Fibroblast of skin of back (primary cell): ENCODE data around the gene CSNK2A1.
A peak's percentile ranks its signal among the peaks of the same experiment; 100 is the strongest.
"Not testable (repeated sequence)": the region's sequence is repeated elsewhere in the genome, so short reads cannot be mapped to it uniquely, and the experiment has no call there.

Experiments
- DNase-seq: peaks from one replicate; pipeline ENCODE4 v3.0.0-alpha.2; 2013

CSNK2A1 gene

DNA sequence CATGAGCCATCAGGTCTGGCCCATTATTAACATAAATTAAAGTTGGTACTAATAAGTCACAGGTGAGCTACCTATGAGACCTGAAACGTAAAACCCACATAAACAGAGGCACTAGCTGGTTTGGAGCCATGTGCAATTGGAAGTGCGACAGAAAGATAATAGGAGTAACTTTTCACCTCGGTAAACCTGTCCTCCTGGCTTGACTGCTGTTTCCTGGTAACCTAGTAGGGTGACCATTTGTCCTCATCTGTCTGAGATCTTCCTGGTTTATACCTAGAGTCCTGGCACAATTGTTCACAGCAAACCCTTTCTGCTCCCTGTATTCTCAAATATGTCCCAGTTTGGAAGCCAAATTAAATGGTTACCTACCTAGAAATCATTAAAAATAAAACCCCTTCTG, 88.6 kb downstream of the CSNK2A1 start:
- no peak for DNase-seq

DNA sequence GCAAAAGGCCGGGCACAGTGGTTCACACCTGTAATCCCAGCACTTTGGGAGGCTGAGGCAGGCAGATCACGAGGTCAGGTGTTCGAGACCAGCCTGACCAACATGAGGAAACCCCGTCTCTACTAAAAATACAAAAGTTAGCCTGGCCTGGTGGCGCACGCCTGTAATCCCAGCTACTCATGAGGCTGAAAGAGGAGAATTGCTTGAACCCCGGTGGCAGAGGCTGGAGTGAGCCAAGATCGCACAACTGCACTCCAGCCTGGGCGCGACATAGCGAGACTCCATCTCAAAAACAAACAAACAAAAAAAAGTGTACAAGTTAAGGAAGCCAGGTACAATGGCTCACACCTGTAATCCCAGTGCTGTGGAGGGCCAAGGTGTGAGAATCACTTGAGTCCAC, 91.6 kb downstream of the CSNK2A1 start:
- not testable (repeated sequence) for DNase-seq

DNA sequence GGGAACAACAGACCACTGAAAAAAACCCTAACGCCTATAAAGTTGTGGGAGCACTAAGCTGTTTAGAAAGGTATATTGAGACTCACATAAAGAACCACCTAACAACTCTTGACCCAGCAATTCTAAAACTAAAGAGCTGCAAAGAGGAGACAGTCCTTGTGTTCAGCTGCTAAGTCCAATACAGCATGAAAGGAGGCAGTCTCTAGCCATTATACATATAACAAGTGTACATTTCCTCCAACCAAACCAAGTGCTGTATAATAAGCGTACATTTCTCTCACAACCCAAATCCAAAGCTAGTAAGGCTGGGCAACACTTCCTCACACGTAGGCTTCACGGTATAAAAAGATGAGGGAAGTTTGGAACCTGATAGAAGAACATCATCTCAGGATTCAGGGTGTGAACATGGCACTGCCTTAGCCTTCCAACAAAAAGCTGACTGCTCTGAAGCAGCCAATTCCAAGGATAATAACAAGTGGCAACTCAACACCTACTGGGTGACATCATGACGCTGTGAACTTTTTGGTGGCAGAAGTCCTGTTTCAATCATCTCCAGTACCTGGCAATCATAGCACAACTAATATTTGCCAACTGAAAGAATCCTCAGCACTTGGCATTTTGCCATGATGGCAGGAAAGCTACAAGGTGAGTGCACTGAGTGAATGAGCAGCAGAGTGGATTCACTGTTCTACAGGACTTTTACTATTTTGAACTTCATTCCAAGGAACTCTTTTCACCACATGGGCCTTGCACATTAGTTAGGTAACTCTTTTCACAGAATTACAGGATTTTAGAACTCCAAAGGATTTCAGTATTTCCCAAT, 97.9 kb downstream of the CSNK2A1 start:
- DNase-seq: no peak

DNA sequence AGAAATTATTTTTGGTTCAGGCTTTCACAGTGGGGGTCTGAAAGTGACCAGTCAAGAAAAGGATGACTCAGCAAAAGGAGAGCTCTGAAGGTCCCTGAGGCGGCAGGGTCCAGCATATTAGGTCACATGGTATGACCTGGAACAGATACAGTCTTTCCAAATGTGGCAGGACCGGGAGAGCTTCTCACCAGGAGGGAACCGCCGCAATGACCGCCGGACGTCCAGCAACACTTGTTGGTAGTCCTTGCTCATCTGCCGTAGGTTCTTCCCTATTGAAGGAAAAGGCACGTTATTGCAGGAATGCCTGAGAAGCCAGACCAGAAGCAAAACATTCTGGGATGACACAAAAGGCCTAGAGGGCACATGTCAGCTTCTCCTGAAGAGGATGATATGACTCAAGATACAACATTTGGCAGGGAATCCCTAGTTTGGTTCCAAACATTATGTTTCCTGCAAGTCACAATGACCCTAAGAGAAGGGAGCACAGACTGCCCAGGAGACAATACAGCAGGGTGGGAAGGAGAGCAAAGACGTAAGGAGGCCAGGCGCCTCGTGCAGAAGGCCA, 98.6 kb downstream of the CSNK2A1 start:
- peak; percentile 65 for DNase-seq

DNA sequence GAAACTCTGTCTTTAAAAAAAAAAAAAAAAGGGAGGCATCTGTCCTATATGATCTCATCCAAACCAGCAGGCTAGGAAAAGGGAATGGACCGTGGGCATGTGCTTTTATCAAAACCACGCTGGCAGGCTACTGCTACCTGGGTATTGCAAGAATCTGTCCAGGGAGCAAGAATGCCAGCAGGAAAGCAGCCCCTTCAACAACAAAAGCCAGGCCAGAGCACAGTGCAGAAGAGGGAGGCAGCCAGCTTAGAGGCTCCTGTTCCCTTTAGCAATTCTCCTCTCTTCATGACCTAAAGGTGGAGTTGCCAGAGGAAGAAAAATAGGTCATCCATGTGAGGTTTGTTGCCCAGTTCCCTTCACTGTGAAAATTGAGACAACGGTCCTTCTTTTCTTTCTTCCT, 99.5 kb downstream of the CSNK2A1 start:
- no peak for DNase-seq

DNA sequence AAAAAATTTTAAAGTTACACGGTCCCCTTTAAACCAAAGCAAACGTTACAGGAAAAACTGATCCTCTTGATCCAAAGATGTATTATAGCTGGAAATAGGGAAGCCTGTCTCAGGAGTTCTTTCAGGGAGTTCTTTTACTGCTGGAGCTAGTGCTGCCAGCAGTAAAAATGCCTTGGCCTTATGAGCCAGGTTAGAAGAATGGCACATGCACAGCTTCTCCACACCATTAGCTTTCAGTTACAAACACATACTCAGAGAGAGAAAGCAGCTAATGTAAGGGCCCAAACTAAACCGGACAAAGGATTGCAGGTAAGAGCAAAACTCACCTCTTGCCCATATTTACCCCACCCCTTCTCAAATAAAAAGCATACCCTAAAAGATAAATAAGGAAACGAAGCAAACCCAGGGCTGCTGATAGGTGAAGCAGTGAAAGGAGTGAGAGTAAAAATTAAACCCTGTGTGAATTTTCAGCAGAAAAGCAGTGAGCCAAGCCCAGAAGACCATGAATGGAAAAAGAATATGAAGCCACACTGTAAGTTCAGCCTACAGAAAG, 100.3 kb downstream of the CSNK2A1 start:
- no peak for DNase-seq

DNA sequence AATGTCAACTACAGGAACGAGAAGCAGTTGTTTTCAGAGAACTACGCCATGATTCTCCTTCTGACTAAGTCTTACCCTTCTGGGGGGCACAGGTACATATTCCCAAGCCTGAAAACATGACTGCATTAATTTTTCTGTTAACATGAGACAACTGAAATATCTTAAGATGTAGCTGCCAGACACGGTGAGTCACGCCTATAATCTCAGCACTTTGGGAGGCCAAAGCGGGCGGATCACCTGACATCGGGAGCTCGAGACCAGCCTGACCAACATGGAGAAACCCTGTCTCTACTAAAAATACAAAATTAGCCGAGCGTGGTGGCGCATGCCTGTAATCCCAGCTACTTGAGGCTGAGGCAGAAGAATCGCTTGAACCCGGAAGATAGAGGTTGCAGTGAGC, 103.0 kb downstream of the CSNK2A1 start:
- DNase-seq: peak; percentile 34

DNA sequence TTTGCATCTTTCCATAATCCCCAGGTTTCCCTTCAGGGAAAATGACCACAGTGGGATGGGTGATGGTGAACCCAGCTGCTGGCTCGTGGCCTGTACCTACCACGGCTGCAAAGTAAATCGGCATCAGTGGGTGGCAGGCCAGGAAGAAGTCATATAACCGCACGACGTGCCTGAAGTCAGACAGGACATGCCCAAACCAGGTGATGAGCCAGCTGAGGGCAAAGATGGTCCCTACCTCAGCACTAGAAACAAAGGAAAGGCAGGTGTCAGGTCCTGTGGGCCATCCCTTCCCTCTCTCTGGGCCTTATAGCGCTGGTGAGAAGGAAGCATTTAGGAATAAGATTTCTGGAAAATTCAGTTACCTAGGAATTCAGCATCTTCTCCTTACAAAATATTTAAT, 103.4 kb downstream of the CSNK2A1 start:
- DNase-seq: no peak

DNA sequence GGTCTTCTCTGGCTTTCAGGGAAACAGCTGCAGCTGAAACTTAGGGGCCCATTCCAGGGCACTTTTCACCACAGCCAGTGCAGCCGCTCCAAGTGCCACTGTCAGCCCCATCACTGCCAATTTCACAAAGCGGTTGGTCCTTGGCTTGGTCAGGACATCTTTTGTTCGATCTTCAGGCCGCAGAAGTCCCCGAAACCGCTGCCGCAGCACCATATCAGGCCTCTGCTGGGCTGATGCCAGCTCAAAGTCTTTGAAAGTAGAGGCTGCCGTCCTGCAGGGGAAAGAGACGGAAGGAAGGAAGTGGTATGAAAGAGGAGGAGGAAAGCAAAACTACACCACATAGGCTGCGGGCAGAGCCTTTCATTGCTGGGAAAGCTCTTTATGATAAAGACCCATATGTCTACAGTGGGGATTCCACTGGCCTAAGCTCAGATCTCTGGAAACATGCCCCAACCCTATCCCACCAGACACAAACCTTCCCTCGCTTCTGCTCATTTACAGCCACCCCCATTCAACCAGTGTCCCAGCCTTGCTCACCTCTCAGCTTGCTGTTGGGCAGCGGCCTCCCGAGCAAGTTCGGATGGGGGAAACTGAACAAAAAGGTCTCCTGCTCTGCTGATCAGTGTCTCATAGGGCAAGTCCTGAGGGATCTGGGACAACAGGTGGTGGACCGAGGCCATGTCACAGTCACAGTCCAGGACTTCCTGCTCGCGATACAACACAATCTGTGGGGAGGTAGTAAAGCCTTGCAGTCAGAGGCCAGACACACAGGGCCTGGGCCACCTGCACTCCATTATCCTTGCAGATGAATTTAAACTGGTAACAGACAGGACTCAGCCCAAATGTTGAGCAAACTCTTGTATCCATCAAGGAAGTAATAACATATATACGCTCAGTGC, 104.8 kb downstream of the CSNK2A1 start:
- DNase-seq: no peak

DNA sequence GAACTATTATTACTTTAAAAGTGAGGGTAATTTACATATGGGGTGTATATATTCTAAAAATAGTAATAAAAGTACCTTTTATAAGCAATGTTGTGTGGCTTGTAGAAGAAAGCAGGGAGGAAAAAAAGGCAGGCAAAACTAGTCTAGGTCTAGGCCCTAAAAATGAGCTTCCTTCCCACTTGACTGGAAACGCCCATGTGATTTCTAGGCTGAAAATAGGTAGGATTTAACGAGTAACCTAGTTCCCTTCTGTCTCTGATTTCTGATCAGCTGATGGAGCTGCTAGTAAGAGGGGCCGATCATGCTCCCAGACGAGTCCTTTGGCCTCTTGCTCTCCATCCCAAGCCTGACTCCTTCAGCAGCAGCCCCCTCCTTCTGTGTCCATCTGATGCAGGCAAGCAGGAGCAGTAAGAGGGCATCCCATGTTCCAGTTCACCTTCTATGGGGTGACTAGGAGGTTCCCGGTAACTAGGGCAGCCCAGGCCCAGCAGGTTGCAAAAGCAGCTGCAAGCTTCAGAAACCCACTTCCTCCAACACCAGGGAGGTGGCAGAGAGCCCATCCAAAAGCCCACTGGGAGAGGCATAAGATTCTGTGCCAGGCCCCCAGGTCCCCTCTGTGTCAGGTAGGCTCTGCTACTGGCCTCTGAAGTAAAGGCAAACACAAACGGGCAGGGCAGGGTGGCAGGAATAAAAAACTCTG, 105.7 kb downstream of the CSNK2A1 start:
- no peak for DNase-seq

DNA sequence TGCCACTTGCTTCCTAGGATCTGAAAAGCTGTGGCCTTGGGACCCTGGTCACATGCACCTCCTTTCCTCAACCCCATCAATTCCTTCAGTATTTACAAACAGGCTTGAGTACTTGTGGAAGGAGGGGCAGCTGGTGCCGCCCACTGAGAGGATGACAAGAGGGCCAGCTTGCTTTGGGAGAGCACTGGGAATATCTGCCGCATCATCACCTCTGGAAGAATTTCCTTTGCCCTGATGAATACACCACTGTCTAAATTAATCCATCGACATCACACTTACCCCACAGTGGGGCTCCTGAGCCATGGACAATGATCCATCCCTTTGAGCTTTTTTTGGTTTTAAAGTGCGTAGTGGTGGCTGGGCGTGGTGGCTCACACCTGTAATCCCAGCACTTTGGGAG, 107.1 kb downstream of the CSNK2A1 start:
- DNase-seq: no peak

DNA sequence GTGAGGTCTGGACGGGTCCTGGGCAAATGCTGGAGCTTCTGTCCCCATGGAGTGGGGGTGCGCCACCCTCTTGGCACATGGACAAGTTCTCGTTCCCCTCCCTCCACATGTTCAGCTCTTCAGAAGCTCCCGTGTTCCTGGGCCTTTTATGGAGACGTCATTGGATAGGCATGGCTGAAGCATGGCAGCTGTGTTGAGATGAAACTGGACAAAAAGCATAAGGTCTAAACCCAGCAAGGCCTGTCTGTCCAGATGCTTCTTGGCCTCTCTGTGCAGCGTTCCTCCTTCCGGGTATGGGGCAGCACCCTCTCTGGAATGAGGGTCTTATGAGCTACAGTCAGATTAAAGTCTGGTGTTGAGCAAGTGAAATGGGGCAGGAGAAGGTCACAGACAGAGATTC, 108.0 kb downstream of the CSNK2A1 start:
- no peak for DNase-seq

DNA sequence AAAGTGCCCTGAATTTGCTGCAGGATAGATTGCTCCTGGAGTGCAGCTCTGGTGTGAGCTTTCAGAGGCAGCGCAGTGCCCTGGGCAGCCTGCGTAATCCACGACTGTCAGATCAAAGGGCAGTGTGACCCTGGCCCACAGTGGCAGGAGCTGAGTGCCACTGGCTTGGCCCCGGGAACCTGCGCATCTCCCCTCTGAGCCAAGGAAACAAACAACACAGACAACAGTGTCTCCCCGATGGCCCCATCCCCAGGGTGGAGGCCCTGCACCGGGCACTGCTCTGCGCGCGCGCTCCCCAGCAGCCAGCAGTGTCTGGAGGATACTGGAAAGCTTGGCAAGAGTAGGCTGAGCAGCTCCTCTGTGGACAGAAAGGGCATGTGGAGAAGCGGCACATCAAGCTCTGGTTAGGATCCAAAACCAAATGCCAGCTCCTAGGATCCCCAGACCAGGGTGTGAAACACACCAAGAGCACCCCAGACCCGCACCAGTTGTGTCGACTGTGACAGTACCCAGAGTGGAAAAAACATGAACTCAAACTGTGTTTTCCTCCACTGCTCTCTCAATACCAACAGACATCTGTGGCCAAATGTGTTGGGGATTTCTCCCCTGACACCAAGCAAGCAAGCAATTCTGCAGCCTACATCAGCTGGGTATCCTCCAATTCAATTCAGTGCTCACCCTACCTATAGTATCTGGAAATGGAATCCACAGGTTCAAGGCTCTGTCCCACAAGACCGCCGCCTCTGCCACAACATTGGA, 108.8 kb downstream of the CSNK2A1 start:
- no peak for DNase-seq

DNA sequence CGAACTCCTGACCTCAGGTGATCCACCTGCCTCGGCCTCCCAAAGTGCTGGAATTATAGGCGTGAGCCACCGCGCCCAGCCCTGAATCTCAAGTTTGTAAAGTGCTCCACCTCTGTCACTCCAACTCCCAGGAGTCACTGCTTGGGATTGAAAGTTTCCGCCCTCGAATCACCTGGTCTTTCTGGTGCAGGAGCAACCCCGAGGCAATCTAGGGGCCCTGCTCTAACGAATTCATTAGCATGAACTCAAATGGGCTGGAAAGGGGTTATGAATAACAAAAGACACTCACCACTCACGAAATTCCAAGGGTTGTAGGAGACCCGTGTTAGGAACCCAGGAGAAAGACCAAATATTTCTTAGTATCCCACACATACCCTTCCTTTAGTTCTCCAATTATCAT, 109.4 kb downstream of the CSNK2A1 start:
- DNase-seq: no peak

DNA sequence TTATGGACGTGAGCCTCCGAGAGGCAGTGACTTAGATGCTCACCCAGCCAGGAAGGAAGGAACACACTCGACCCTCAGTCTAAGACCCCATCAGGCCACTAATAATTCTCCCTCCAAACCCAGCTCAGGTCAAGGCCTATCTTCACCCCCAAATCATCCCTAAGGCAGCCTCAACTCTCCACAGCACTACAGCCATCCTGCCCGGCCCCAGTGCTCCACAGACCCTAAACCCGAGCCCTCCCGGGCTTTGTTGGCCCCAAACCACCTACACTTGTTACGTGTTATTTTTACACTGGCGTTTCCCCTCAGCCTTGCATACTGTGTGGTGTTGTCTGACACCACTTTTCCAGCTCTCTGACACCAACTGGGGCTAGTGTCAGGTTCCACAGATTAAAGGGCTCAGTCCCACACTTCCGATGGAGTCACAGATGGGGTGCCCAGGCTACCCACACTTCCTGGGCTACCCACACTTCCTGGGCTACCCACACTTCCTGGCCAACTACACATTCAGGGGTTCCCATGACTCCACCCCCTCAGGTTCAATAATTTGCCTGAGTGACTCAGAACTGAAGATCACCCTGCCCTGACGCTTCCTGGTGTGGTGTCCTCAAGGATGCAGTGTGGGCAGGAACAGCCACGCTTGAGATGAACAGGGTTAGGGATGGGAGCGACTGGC, 110.2 kb downstream of the CSNK2A1 start:
- no peak for DNase-seq

DNA sequence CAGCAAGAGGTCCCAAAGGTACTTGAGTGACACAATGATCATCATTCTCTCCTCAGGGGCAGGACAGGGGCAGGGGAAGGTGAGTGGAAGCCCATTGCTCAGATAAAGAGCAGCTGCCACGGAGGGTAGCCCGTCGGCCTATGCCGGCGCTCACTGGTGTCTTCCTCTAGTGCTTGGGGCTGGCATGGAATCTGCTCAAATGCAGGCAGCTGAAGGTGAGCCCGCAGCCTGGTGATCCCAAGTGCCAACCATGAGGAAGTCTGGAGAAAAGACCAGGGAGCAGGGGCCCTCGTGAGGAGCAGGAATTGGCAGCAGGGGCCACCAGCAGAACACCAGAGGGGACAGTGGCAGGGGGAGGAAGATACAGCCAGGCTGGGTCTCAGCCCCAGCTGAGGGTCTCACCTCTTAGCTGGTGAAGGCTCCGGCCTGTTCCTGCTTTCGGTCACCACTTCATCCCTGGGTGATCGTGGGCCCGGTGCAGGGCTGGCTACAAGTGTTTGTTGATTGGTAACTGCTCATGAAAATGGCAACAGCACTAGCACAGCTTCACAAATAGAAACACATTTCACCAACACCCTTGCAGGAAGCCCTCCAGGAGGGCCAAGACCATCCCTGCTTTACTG, 110.8 kb downstream of the CSNK2A1 start:
- no peak for DNase-seq

DNA sequence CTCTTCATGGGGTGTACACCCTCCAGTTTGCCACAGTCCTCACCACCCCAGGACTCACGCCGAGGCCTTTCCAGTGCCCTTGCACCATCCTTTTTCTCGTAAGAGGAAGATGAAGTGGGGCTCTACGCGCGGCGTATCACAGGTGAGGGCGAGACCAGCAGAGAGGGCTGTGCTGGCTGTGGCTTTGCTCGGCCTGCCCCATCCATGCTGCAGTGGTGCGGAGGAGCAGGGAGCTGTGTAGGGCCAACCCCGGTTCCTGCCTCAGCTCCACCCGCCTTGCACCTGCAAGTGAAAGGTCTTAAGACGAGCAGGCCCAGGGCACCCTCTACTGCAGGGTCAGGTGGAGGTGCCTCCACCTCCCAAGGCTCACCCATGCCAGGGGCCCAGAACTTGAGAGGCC, 111.4 kb downstream of the CSNK2A1 start:
- no peak for DNase-seq

DNA sequence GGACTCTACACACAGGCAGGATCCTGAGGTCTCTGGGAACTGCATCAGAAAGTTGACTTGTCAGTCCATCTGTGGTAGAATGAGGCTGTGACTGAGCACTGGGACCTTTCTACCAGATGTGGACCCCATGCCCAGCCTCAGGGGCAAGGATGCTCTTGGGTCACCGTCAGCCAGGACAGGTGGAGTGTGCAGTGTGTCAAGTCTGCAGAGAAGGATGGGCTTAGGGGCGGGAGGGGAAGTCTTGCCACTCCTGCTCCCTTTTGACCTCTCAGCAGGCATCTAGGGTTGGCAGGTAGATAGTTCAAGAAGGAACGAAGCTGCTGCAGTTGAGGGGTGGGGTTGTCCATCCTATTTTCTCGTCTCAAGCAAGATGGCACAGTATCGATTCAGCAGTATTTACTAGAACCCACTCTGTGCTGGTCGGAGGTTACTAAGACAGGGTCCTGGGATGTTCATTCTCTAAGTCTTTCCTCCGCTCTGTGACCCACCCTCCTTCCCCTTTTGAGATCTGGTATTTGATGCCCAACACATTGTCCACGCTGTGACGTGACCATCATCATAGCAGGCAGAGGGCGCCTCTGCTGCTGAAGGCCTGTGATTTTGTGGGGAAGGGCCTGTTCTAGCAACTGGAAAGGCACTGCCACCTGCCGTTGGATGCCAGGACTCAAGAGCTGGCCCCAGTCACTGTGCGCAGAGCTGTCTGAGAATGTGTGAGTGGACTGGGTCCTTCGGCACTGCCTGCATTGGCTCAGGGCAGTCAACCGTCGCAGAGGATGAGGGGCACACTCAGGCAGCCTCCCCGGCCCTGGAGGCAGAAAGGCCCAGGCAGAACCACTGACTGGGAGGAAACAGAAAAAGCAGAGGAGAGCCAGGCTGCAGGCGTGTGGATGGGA, 112.3 kb downstream of the CSNK2A1 start:
- DNase-seq: peak; percentile 68
